K562 (cell line): ENCODE measurements around the gene KCNK4. TPM values are rescaled to one million over a fixed set of nuclear protein-coding genes. Genes with fewer than 3 reads are reported as not detected.
A peak's percentile ranks its signal among the peaks of the same experiment; 100 is the strongest.

Source experiments
- ATF1 ChIP-seq, 2 experiments: fragments of 450-650 bp in 1 of 2; IDR thresholded peaks; 2 replicates each; pipeline ENCODE4 v1.6.1; 2016; ENCODE audit warnings: missing compliant biosample characterization in 1 of 2, missing genetic modification characterization in 1 of 2
- CREB1 ChIP-seq, 2 experiments: sonication (generic) in 1 of 2; formaldehyde crosslinking in 1 of 2; IDR thresholded peaks; 2 replicates each; pipeline versions ENCODE4 v1.6.1 to v1.8.0; 2012 to 2022; ENCODE audit warnings: inconsistent platforms in 1 of 2, mild to moderate bottlenecking in 1 of 2, missing genetic modification reagents in 1 of 2, moderate library complexity in 1 of 2
- FOXP4 ChIP-seq: sonication (generic); formaldehyde crosslinking; IDR thresholded peaks from 2 replicates; pipeline ENCODE4 v1.8.0; 2022; ENCODE audit warnings: mild to moderate bottlenecking, missing genetic modification reagents, borderline replicate concordance
- HDAC2 ChIP-seq: fragments of 450-650 bp; IDR thresholded peaks from 2 replicates; pipeline ENCODE4 v1.6.1; 2016; ENCODE audit warnings: mild to moderate bottlenecking
- IFI16 ChIP-seq: fragments of 250-450 bp; sonication (Bioruptor Pico); IDR thresholded peaks from 2 replicates; pipeline ENCODE4 v2.1.2; 2022; ENCODE audit warnings: mild to moderate bottlenecking, inconsistent platforms
- JUND ChIP-seq, 2 experiments: IDR thresholded peaks; 2 replicates in 1 of 2; 3 replicates in 1 of 2; pipeline ENCODE4 v1.6.1; 2011; ENCODE audit warnings: borderline replicate concordance in 2 of 2, low read depth in 2 of 2, low read length in 2 of 2, improper control_type of control experiment in 1 of 2, missing biosample characterization in 1 of 2, missing genetic modification characterization in 1 of 2, missing genetic modification reagents in 1 of 2
- L3MBTL2 ChIP-seq: fragments of 450-650 bp; IDR thresholded peaks from 2 replicates; pipeline ENCODE4 v1.6.1; 2016; ENCODE audit warnings: mild to moderate bottlenecking, moderate library complexity
- POLR2A ChIP-seq: fragments of 450-650 bp; conservative IDR thresholded peaks from 2 replicates; pipeline ENCODE4 v1.6.1; 2016
- RBFOX2 ChIP-seq: fragments of 200-400 bp; formaldehyde crosslinking; IDR thresholded peaks from 2 replicates; pipeline ENCODE4 v1.6.1; 2017; ENCODE audit warnings: low read depth, mild to moderate bottlenecking, low read length, moderate library complexity
- RNF2 ChIP-seq: sonication (generic); IDR thresholded peaks from 2 replicates; pipeline ENCODE4 v1.6.1; 2016
- SNRNP70 ChIP-seq: fragments of 200-400 bp; formaldehyde crosslinking; optimal IDR thresholded peaks from 2 replicates; pipeline ENCODE3; 2017; ENCODE audit warnings: low read depth, low read length
- SOX6 ChIP-seq: fragments of 450-650 bp; IDR thresholded peaks from 2 replicates; pipeline ENCODE4 v1.6.1; 2014; ENCODE audit warnings: mild to moderate bottlenecking
- TFAP4 ChIP-seq: sonication (generic); formaldehyde crosslinking; IDR thresholded peaks from 2 replicates; pipeline ENCODE4 v1.8.0; 2022; ENCODE audit warnings: missing genetic modification reagents, mild to moderate bottlenecking, moderate library complexity, borderline replicate concordance
- TFE3 ChIP-seq: fragments of 450-650 bp; formaldehyde crosslinking; IDR thresholded peaks from 2 replicates; pipeline ENCODE4 v1.4.0; 2020; ENCODE audit warnings: mild to moderate bottlenecking, mixed read lengths
- XRCC3 ChIP-seq: fragments of 450-650 bp; IDR thresholded peaks from 2 replicates; pipeline ENCODE4 v1.6.1; 2017; ENCODE audit warnings: mild to moderate bottlenecking, moderate library complexity
- ZFP30 ChIP-seq: fragments of 250-450 bp; sonication (Bioruptor Pico); IDR thresholded peaks from 2 replicates; pipeline ENCODE4 v1.8.0; 2022; ENCODE audit warnings: moderate library complexity, mild to moderate bottlenecking, inconsistent platforms, borderline replicate concordance
- ZNF12 ChIP-seq: sonication (generic); formaldehyde crosslinking; IDR thresholded peaks from 2 replicates; pipeline ENCODE4 v1.4.0; 2020; ENCODE audit warnings: mild to moderate bottlenecking, missing genetic modification reagents
- polyA plus RNA-seq, 8 experiments: library from polyadenylated mRNA; depleted of rRNA in 4 of 8; stranded (reverse) in 5 of 8; unstranded in 3 of 8; fragments of >200 nt; fragmentation: Nextera tagmentation in 2 of 8; fragmentation: Illumina TruSeq in 1 of 8; extraction: Ambion mirVana in 2 of 8; extraction: Trizol in 1 of 8; gene quantifications; 2 replicates each; pipeline versions ENCODE4 v1.2.1 to v1.2.3, GENCODE V29; 2011 to 2014; ENCODE audit warnings: inconsistent platforms in 1 of 8, missing spikeins in 1 of 8
- total RNA-seq, 7 experiments: library from RNA; depleted of rRNA in 6 of 7; stranded (reverse); fragments of >200 nt in 6 of 7; fragmentation: Illumina TruSeq in 2 of 7; extraction: Trizol in 2 of 7; gene quantifications; 2 replicates each; pipeline versions ENCODE4 v1.2.1 to v1.2.3, GENCODE V29; 2011 to 2021; ENCODE audit warnings: low replicate concordance in 1 of 7
- TF ChIP-seq, protein P1 (sequence below), 2 experiments: fragments of 450-650 bp in 1 of 2; IDR thresholded peaks; 2 replicates each; pipeline ENCODE4 v1.6.1; 2011 to 2017; ENCODE audit warnings: low read depth in 2 of 2, antibody characterized with exemption in 1 of 2, borderline replicate concordance in 1 of 2, low read length in 1 of 2, mild to moderate bottlenecking in 1 of 2, mixed read lengths in 1 of 2; ENCODE audit not compliant: control insufficient read depth in 1 of 2

Gene KCNK4
- total and polyA plus RNA-seq, 9 of the 15 experiments (the other 6 are each of a cell fraction or from before 2014, with no cell fraction given) = not detected

DNA sequence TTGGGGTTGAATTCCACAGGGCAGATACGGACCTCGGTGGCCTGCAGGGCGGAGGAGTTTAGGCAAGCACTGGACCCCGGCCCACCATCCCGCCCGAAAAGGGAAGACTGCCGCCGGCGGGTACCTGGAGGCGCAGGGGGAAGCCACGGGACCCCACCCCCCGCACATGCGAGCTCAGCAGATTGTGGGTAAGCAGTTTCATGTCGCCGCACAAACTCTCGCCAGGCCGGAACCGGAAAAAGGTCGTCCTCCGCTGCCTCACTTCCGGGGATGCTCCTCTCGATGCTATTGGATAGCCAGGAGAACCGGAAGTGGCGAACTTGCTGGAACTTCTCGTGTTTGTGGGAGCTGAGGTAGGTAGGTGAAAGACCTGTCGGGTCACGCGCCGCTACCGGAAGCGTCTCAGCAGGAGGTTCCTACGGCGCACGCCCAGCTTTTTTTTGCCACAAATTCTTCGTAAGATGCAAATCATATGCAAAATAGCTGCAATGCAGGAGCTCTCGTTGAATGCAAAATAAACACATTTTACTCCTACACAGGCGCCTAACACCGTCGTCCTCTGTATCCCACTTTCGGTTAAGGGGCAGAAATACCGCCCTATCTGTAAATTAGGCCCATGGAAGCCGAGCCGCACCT is 26.3 kb downstream of the KCNK4 start, which contains the start of gene TRMT112 (continued):
- TF ChIP-seq ATF1 (CRISPR knock-in tag; IDR thresholded peaks at IDR 0.05) = no peak
- peak; percentile 91 for TF ChIP-seq ATF1 (tag; IDR thresholded peaks at IDR 0.05)
- no peak for TF ChIP-seq IFI16 (CRISPR knock-in tag)
- no peak for TF ChIP-seq SOX6
- TF ChIP-seq CREB1 (IDR thresholded peaks at IDR 0.05) = peak; percentile 71
- no peak; the same call in 1 of the 2 replicates for TF ChIP-seq CREB1 (CRISPR knock-in tag; IDR thresholded peaks at IDR 0.05)
- peak; percentile 90 for TF ChIP-seq RBFOX2
- TF ChIP-seq HDAC2 = peak; percentile 49; the same call in 1 of the 2 replicates
- peak; percentile 35; the same call in 1 of the 2 replicates for TF ChIP-seq TFAP4
- TF ChIP-seq TFE3 (CRISPR knock-in tag) = no peak
- TF ChIP-seq XRCC3 = no peak
- peak; percentile 75 for TF ChIP-seq L3MBTL2
- TF ChIP-seq POLR2A = peak; percentile 94
- TF ChIP-seq, protein P1, sequence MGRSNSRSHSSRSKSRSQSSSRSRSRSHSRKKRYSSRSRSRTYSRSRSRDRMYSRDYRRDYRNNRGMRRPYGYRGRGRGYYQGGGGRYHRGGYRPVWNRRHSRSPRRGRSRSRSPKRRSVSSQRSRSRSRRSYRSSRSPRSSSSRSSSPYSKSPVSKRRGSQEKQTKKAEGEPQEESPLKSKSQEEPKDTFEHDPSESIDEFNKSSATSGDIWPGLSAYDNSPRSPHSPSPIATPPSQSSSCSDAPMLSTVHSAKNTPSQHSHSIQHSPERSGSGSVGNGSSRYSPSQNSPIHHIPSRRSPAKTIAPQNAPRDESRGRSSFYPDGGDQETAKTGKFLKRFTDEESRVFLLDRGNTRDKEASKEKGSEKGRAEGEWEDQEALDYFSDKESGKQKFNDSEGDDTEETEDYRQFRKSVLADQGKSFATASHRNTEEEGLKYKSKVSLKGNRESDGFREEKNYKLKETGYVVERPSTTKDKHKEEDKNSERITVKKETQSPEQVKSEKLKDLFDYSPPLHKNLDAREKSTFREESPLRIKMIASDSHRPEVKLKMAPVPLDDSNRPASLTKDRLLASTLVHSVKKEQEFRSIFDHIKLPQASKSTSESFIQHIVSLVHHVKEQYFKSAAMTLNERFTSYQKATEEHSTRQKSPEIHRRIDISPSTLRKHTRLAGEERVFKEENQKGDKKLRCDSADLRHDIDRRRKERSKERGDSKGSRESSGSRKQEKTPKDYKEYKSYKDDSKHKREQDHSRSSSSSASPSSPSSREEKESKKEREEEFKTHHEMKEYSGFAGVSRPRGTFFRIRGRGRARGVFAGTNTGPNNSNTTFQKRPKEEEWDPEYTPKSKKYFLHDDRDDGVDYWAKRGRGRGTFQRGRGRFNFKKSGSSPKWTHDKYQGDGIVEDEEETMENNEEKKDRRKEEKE (IDR thresholded peaks at IDR 0.05; ENCODE audit: borderline replicate concordance in 1 of 2, control insufficient read depth in 1 of 2, low read depth in 2 of 2, low read length in 1 of 2) = 0 out of 4 replicates have a peak, but pooled peaks of 1 of the 2 experiments have one; percentile 3
- no peak for TF ChIP-seq FOXP4 (CRISPR knock-in tag)
- TF ChIP-seq ZNF12 (CRISPR knock-in tag) = no peak
- TF ChIP-seq ZFP30 (CRISPR knock-in tag) = no peak
- peak; percentile 9; the same call in 1 of the 2 replicates for TF ChIP-seq JUND (IDR thresholded peaks at IDR 0.05; ENCODE audit: borderline replicate concordance, low read depth, low read length)
- no peak for TF ChIP-seq JUND (tag; IDR thresholded peaks at IDR 0.05; ENCODE audit: borderline replicate concordance, low read depth, low read length)
- TF ChIP-seq SNRNP70 = no peak
- TF ChIP-seq RNF2 = 0 out of 2 replicates have a peak, but pooled peaks have one; percentile 7
